GM12801 (cell line): ENCODE results near the gene ANO10.

ENCODE experiments used
- TF ChIP-seq, protein P1 (sequence below): IDR thresholded peaks from one replicate; pipeline ENCODE4 v1.5.1; 2011; ENCODE audit warnings: control low read depth; ENCODE audit not compliant: insufficient read length; ENCODE audit errors: extremely low read depth

ANO10 gene

DNA sequence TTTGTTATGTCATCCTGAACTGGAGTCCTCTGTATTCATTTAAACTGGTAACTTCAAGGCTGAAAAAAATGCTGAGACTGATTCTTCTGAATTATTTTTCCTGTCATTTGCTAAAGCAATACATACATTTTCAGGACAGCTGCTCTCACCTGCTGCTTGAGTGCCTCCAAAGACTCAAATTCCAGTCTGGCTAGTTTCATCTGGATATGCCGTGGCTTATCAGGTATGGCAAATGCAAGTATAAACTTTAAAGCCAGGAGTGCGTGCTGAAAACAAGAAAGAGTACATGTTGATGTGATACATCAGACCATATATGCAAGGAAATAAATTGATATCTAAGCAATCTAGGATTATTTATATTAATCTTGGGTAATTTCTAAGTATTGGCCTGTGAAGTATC, 189.3 kb downstream of the ANO10 start:
- TF ChIP-seq, protein P1, sequence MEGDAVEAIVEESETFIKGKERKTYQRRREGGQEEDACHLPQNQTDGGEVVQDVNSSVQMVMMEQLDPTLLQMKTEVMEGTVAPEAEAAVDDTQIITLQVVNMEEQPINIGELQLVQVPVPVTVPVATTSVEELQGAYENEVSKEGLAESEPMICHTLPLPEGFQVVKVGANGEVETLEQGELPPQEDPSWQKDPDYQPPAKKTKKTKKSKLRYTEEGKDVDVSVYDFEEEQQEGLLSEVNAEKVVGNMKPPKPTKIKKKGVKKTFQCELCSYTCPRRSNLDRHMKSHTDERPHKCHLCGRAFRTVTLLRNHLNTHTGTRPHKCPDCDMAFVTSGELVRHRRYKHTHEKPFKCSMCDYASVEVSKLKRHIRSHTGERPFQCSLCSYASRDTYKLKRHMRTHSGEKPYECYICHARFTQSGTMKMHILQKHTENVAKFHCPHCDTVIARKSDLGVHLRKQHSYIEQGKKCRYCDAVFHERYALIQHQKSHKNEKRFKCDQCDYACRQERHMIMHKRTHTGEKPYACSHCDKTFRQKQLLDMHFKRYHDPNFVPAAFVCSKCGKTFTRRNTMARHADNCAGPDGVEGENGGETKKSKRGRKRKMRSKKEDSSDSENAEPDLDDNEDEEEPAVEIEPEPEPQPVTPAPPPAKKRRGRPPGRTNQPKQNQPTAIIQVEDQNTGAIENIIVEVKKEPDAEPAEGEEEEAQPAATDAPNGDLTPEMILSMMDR, result no peak

DNA sequence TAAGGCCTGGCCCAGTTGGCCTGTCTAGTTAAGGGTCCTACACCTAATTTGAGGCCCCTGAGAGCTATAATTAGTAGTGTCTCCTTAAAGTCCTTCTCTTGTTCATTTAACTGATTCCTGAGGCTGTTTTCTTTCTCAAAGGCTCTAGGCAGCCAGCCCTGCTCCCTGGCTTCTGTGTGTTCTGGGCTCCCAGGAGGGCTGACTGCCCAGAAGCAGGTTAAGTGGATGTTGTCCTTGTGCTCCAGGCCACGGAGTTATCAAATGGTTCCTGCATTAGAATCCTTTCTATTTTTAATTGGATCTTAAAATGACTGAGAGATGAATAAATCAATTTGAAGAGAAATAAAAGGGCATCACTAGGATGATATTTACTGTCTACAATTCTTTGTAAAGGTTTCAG, 195.4 kb downstream of the ANO10 start:
- TF ChIP-seq, protein P1, result no peak

DNA sequence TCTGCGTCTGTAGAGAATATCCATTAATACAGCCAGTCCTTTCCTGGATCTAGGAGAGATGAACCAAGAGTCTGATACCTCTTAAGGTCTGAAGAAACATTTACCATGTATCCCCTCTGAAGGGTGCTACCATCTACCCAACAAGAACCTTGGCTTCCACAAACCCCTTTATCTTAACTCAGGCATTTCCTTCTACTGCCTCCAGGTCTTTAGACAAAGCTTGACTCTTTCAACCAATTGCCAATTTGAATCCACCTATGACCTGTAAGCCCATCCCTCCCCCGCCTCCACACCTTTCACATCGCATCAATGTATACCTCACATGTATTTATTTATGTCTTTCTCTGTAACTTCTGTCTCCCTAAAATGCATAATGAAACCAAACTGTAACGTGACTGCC, 196.0 kb downstream of the ANO10 start:
- TF ChIP-seq, protein P1, result no peak

DNA sequence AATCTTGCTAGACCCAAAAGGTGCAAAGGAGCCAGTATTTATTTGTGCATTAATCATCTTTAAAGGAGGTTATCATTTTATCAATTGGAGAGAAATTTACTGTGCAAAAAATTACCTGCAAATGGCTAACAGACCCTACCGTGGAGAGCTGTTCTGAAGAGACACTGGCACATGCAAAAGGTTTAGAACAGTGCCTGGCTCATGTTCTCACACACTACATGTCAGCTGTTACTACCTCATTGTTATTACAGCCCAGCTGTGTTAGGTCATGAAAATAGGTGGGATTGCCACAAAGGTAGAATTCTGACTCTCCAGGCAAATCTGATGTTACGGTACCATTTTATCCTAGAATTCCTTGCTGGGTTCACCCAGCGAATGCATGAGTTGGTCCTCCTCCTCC, 198.2 kb downstream of the ANO10 start:
- TF ChIP-seq, protein P1, result no peak

DNA sequence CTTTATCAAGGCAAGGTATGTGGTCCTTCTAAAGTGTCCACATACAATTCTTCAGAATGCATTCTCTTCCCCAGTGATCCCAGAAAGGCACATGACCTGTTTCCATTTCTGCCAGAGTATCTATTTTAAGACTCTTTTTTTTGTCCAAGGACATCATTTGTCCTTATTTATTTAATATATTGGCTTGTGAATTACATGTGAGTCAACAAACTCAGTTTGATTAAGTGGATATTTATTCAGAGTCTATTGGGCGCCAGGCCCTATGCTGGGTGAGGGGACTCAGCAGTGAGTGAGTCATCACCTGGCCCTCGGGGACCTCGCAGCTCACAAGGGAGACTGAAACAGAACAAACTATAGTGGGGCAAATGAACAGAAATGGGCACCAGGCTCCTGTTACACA, 198.7 kb downstream of the ANO10 start:
- TF ChIP-seq, protein P1, result no peak

DNA sequence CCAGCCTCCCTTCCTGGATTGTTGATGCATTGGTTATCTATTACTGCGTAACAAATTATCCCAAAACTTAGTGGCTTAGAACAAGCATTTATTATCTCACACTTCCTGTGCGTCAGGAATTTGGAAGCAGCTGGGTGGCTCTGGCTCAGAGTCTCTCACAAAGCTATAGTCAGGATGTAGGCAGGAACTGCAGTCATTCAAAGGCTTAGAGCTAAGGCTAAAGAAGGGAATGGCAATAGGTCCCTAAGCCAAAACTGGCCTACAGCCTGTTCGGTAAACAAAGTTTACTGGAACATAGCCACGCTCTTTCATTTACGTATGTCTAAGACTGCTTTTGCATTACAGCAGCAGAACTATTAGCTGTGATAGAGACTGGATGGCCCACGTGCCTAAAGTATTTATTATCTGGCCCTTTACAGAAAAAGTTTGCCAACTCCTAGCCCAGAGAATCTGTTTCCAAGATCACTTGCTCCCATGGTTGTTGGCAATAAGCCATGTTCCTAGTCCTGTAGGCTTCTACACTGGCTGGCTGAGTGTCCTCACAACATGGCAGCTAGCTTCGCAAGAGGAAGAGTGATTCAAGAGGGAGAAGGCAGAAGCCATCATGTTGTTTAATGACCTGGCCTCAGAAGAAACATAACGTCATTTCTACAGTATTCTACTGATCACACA, 203.1 kb downstream of the ANO10 start:
- TF ChIP-seq, protein P1, result no peak

DNA sequence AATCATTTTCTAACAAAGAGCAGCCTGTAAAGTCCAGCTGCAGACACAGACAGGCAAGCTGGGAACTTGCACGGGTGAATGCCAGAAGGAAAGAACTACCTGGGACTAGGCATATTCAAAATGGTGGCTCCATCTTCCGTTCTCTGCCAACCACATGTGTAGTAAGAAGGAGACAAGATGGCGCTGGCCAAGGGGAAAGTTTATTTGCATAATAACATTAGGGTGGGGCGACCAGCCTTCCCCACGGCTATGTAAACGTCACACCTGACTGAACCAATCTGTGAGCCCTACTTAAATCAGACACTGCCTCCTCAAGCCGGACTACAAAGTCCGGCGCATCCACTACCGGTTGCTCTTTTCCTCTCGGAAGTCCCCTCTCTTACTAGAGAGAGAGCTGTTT, 204.7 kb downstream of the ANO10 start:
- TF ChIP-seq, protein P1, result no peak
